SK-N-SH treated with all-trans-retinoic acid at 6 μM for 48 hours (cell line): ENCODE data around the gene TLCD2.

Source experiments
- ARNTL ChIP-seq: fragments of 450-650 bp; formaldehyde crosslinking; IDR thresholded peaks from 2 replicates; pipeline ENCODE4 v1.5.0; 2020; ENCODE audit warnings: low read depth, mild to moderate bottlenecking, moderate library complexity, borderline replicate concordance
- BACH2 ChIP-seq: fragments of 250-450 bp; sonication (Bioruptor Pico); IDR thresholded peaks from 2 replicates; pipeline ENCODE4 v1.9.0; 2021; ENCODE audit warnings: mild to moderate bottlenecking, borderline replicate concordance
- TCF4 ChIP-seq: fragments of 250-450 bp; sonication (Bioruptor Pico); IDR thresholded peaks from 2 replicates; pipeline ENCODE4 v1.8.0; 2021; ENCODE audit warnings: mild to moderate bottlenecking, moderate library complexity, borderline replicate concordance
- ZFP3 ChIP-seq: fragments of 250-450 bp; sonication (Bioruptor Pico); IDR thresholded peaks from 2 replicates; pipeline ENCODE4 v1.5.0; 2020; ENCODE audit warnings: mild to moderate bottlenecking, moderate library complexity
- ZFP30 ChIP-seq: fragments of 450-650 bp; formaldehyde crosslinking; IDR thresholded peaks from 2 replicates; pipeline ENCODE4 v1.5.0; 2022; ENCODE audit warnings: mild to moderate bottlenecking, moderate library complexity
- ZNF565 ChIP-seq: fragments of 450-650 bp; formaldehyde crosslinking; conservative IDR thresholded peaks from 2 replicates; pipeline ENCODE4 v1.5.0; 2020; ENCODE audit warnings: low read depth, mild to moderate bottlenecking, moderate library complexity
- ZNF8 ChIP-seq: fragments of 450-650 bp; formaldehyde crosslinking; IDR thresholded peaks from 2 replicates; pipeline ENCODE4 v1.5.0; 2020; ENCODE audit warnings: mild to moderate bottlenecking, moderate library complexity
- TF ChIP-seq, protein P1 (sequence below): fragments of 250-450 bp; sonication (Bioruptor Pico); IDR thresholded peaks from 2 replicates; pipeline ENCODE4 v1.5.1; 2021; ENCODE audit warnings: mild to moderate bottlenecking, moderate library complexity
- TF ChIP-seq, protein P2 (sequence below): fragments of 250-450 bp; sonication (Bioruptor Pico); IDR thresholded peaks from 2 replicates; pipeline ENCODE4 v1.8.0; 2020; ENCODE audit warnings: mild to moderate bottlenecking, moderate library complexity, borderline replicate concordance

DNA sequence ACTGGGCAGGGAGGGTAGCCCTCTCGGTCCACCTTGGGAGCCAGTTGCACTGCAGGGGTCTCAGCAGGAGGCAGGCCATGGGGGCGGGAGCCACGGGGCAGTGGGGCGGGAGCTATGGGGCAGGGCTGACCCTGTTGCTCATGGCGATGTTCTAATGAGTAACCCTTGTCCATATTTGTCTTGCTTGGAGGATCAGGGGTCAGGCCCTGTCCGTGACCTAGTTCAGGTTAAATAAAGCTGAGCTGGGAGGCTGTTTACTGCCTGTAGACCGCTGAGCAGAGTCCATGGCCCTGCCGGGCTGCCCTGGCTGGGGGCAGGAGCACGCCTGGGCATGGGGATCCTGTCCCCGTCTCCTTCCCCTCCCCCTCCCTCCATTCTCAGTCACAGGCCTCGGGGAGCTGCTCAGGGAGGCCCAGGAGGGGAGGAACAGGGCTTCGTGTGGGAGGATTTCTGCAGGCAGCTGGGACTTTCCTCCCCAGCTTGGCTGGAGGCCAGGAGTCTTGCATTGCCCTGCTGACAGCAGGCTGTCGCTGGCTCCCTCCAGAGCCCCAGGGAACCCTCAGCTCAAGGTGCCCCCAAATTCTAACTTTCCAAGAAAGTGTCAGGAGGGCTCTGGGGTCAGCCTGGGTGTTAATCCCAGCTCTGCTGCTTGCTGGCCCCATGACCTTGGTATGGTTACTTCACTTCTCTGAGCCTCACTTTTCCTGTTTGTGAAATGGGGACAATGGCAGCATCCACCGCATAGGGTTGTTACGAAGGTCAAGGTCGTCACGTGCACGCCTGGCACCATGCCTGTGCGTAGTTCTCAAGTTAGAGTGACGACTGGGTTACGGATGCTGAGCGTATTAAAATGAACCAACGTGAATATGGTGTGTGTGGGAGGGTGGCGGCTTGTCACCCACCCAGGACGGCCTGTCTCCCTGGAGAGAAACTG, 26.4 kb upstream of the TLCD2 start:
- TF ChIP-seq ZFP3 (CRISPR knock-in tag) (no peak), ZNF565 (no peak), ZNF8 (CRISPR knock-in tag) (no peak), ARNTL (CRISPR knock-in tag) (no peak), BACH2 (CRISPR knock-in tag) (no peak), TCF4 (CRISPR knock-in tag) (no peak), ZFP30 (no peak)
- TF ChIP-seq, protein P1, sequence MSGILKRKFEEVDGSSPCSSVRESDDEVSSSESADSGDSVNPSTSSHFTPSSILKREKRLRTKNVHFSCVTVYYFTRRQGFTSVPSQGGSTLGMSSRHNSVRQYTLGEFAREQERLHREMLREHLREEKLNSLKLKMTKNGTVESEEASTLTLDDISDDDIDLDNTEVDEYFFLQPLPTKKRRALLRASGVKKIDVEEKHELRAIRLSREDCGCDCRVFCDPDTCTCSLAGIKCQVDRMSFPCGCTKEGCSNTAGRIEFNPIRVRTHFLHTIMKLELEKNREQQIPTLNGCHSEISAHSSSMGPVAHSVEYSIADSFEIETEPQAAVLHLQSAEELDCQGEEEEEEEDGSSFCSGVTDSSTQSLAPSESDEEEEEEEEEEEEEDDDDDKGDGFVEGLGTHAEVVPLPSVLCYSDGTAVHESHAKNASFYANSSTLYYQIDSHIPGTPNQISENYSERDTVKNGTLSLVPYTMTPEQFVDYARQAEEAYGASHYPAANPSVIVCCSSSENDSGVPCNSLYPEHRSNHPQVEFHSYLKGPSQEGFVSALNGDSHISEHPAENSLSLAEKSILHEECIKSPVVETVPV (CRISPR knock-in tag), result no peak
- TF ChIP-seq, protein P2, sequence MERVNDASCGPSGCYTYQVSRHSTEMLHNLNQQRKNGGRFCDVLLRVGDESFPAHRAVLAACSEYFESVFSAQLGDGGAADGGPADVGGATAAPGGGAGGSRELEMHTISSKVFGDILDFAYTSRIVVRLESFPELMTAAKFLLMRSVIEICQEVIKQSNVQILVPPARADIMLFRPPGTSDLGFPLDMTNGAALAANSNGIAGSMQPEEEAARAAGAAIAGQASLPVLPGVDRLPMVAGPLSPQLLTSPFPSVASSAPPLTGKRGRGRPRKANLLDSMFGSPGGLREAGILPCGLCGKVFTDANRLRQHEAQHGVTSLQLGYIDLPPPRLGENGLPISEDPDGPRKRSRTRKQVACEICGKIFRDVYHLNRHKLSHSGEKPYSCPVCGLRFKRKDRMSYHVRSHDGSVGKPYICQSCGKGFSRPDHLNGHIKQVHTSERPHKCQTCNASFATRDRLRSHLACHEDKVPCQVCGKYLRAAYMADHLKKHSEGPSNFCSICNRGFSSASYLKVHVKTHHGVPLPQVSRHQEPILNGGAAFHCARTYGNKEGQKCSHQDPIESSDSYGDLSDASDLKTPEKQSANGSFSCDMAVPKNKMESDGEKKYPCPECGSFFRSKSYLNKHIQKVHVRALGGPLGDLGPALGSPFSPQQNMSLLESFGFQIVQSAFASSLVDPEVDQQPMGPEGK, result no peak
